Fibroblast of skin of left biceps (primary cell): ENCODE measurements around the gene IRX4.
A peak's percentile ranks its signal among the peaks of the same experiment; 100 is the strongest.

Experiments used
- DNase-seq, 2 experiments: peaks; one replicate each; pipeline ENCODE4 v3.0.0-alpha.2; 2013; ENCODE audit warnings: low read depth in 2 of 2

The IRX4 gene

GRCh38 chr5:1913578-1913977 is 30.9 kb upstream of the IRX4 start:
- DNase-seq, result no peak

GRCh38 chr5:1912951-1913565 is 30.3 kb upstream of the IRX4 start:
- DNase-seq, result no peak

- no peak for DNase-seq
Measured at GRCh38 chr5:1911773-1912235, 29.1 kb upstream of the IRX4 start.

GRCh38 chr5:1910861-1911772 is 28.4 kb upstream of the IRX4 start:
- no peak for DNase-seq

GRCh38 chr5:1910081-1910760 is 27.5 kb upstream of the IRX4 start:
- DNase-seq, result no peak

GRCh38 chr5:1909346-1909985 is 26.7 kb upstream of the IRX4 start:
- DNase-seq, result no peak

GRCh38 chr5:1908931-1909330 is 26.2 kb upstream of the IRX4 start:
- DNase-seq, result no peak

GRCh38 chr5:1907616-1908015 is 24.9 kb upstream of the IRX4 start:
- DNase-seq, result no peak

- DNase-seq, result no peak
Measured at GRCh38 chr5:1905108-1905507, 22.4 kb upstream of the IRX4 start.

GRCh38 chr5:1901983-1902382 is 19.3 kb upstream of the IRX4 start:
- DNase-seq, result no peak

- DNase-seq, result peak; percentile 11 to 15
Measured at GRCh38 chr5:1901061-1901460, 18.3 kb upstream of the IRX4 start.

- DNase-seq, result no peak
Measured at GRCh38 chr5:1899201-1899600, 16.5 kb upstream of the IRX4 start.

GRCh38 chr5:1897816-1898450 is 15.2 kb upstream of the IRX4 start:
- no peak for DNase-seq

- DNase-seq, result no peak
Measured at GRCh38 chr5:1897386-1897785, 14.7 kb upstream of the IRX4 start.

- no peak for DNase-seq
Measured at GRCh38 chr5:1896602-1897376, 14.1 kb upstream of the IRX4 start.

- DNase-seq, result no peak
Measured at GRCh38 chr5:1895739-1896420, 13.2 kb upstream of the IRX4 start.

- no peak for DNase-seq
Measured at GRCh38 chr5:1894243-1894642, 11.5 kb upstream of the IRX4 start.

- no peak for DNase-seq
Measured at GRCh38 chr5:1893754-1894153, 11.0 kb upstream of the IRX4 start.

GRCh38 chr5:1892685-1893445 is 10.1 kb upstream of the IRX4 start:
- no peak for DNase-seq
